HG03108 (cell line): ENCODE data around the gene MACROD2.

ENCODE experiments used
- ATAC-seq: cut with Tn5 transposase; IDR thresholded peaks from one replicate; pipeline ENCODE4 v1.9.1; 2021; ENCODE audit warnings: moderate library complexity; ENCODE audit not compliant: unreplicated experiment

The MACROD2 gene

GRCh38 chr20:14332866-14333265, 337.6 kb downstream of the MACROD2 start:
- no peak for ATAC-seq

DNA sequence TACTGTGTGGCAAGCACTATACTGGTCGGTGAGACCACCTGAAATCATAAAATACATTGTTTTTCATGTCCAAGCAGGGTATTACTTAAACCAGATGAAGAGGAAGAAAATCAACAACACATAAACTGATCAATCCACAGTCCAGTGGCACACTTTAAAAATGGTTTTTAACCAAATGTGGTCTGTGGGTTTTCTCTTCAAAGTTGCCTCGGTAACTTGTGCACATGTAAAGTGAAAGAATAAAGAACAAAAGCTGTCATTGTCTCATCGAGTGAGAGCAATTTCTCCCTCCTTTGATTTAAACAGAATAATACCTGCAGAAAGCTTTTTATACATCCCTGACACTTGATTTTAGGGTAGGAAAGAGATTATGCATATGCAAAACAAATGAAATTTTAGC, 338.4 kb downstream of the MACROD2 start:
- ATAC-seq: no peak

- no peak for ATAC-seq
Observed at GRCh38 chr20:14334306-14334930, 339.1 kb downstream of the MACROD2 start.

GRCh38 chr20:14335052-14335451, 339.7 kb downstream of the MACROD2 start:
- no peak for ATAC-seq

- no peak for ATAC-seq
Observed at GRCh38 chr20:14336686-14337085, 341.4 kb downstream of the MACROD2 start.

DNA sequence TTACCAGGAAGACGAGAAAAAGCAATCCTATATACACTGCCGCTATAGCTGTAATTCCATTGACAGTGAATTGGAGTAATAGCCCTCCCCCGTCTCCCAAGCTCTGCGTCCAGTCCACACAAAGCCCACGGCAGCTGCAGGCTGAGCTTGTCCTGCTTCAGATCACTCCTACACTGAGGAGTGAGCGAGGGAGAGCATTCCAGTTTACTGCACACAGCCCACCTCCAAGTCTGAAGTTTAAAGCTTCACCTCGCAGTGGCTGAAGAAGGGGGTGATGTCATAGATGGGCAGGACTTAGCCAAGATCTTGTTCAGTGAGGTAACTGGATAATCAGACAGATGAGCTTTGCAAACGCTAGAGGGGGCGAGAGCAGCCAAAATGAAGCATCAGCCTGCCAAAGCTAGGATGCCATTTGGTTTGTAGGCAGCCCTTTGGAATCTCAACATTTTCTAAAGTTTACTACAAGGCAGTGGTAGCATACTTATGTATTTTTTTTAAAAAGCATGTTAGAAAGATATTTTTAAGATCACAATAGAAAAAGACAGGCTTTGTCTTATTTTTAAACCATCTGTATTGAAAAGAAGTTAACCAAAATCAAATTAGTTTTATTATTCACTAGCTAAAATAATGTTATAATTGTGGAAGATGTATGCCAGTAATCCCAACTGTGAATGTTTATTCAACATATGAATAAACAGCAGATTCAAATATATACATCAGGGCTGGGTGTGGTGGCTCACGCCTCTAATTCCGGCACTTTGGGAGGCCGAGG, 342.3 kb downstream of the MACROD2 start, which contains the start of gene FLRT3:
Gene FLRT3, minus strand, starts transcription at position 213 of the 772 bp plus-strand sequence. CDS start 10,106 bp downstream, outside the sequence.
- ATAC-seq: peak; percentile 95

GRCh38 chr20:14341801-14342200, 346.5 kb downstream of the MACROD2 start:
- no peak for ATAC-seq

- no peak for ATAC-seq
Observed at GRCh38 chr20:14342918-14343317, 347.6 kb downstream of the MACROD2 start.

DNA sequence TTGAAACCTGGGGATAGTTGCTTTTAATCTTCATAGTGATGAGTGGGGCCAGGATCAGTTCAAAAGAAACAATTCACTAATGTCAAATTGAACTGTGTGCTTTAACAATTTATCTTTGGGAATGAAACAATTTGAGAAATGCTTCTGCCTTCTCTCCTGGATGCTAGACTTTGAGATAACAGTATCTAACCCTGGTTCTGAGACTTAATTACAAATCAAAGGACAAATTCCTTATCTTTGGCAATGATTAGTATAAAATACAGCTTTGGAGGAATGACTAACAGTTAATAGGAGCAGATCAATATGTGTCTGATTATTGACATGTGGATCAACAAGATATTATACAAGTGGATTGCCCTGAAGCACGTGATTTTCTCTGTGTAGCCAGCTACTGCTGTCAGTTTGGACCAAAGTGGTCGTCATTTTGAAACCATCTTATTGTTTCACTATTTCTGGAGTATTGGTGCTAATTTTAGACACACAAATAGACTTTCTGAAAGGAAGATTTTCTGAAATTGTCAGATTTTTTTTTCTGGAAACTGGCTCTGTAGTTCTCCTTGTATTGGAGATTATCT, 348.3 kb downstream of the MACROD2 start:
- no peak for ATAC-seq

GRCh38 chr20:14344746-14345145, 349.4 kb downstream of the MACROD2 start:
- no peak for ATAC-seq

- ATAC-seq: no peak
Observed at GRCh38 chr20:14355791-14356190, 360.5 kb downstream of the MACROD2 start.

GRCh38 chr20:14360416-14360815, 365.1 kb downstream of the MACROD2 start:
- ATAC-seq: no peak

GRCh38 chr20:14361509-14362345, 366.4 kb downstream of the MACROD2 start:
- ATAC-seq: no peak

- ATAC-seq: no peak
Observed at GRCh38 chr20:14374196-14374595, 378.9 kb downstream of the MACROD2 start.

DNA sequence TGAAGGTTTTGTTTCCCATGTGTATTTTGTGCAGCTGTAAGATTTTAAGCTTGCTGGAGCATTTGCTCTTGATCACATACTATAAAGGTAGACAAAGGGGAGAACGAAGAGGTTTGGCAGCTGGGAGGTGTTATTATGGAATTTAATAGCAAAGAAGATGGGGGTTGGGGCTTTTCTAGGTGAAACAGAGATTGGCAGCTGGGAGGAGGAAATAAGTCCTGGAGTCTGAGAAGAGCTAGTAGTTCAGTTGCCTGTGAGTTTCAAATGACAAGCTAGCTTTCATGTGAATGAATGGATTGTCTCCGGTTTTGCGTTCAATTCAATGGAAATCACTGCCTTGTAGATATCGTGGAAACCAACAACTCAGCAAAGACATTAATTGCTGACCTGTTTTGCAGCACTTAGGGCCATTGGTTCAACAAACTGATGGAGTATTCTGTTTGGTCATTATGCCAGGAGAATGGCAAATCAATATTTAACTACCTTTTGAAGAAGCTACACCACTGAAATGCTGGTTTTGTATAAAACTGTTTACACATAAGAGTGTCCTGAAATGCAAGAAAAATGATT, 380.2 kb downstream of the MACROD2 start:
- ATAC-seq: no peak

GRCh38 chr20:14378326-14378725, 383.0 kb downstream of the MACROD2 start:
- ATAC-seq: no peak

- ATAC-seq: no peak
Observed at GRCh38 chr20:14383335-14383734, 388.0 kb downstream of the MACROD2 start.

DNA sequence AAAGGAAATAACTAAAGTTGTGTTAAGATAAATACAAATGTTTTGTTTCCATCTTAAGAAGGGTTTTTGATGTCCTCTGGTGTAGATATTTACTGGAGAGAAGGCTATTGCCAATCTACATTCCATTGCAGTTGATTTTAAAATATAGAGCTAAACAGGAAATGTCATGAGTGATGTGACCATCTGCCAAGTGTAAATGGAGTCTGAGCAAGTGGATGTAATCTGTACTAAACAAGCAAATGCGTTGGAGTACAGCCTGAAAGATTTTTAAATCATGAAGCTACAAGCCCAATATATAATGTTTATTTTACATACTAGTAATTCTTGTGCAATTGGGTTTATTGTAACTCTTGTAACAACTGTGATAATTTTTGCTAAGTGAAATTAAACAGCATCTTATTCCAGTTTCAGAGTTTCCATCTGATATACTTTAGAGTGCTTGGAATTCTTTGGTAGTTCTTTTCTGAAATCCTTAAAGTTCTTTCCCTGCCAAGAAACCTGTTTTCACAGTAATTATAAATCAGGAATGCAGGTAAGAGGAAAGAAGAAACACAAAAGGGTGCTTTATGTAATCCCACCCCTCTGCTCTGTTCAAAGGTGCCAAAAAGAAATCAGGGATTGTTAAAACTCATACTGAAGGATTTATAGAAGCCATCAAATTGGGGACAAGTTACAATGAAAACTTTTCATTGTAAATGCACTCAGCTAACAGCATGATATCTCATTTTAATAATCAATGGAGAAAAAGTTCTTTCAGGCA, 389.3 kb downstream of the MACROD2 start:
- no peak for ATAC-seq

- ATAC-seq: no peak
Observed at GRCh38 chr20:14385176-14385740, 389.9 kb downstream of the MACROD2 start.

DNA sequence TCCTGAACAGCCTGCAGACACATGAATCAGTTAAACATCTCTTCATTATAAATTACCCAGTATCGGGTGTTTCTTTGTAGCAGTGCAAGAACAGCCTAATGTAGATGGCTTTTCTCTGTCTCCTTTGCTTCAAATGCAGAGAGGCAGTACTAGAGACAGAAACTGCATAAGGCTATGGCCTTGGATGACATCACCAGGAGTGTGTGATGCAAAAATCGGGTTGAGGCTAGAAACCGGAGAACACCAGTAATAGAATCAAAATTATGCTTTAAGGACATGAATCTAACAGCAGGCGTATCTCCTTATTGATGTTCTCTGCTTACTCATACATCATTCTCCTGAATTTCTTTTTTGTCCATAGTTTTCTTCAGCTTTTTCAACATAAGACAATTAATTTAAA, 391.4 kb downstream of the MACROD2 start:
- no peak for ATAC-seq
